Transverse colon (tissue), 4 donors: Measurements from ENCODE around the gene SIGLEC7. TPM values are rescaled to one million over a fixed set of nuclear protein-coding genes. Genes with fewer than 3 reads are reported as not detected.

ENCODE experiments used
- DNase-seq: peaks from one replicate; pipeline ENCODE4 v3.0.0-alpha.2; 2019
- H3K27ac ChIP-seq, 4 donors: fragments of 200-600 bp; sonication (generic); 2 replicates each; pipeline ENCODE4 v1.5.1; 2016 to 2018; ENCODE audit warnings: inconsistent platforms in 4 of 4
- H3K27me3 ChIP-seq: fragments of 200-600 bp; sonication (generic); 2 replicates; pipeline ENCODE4 v1.5.1; 2017; ENCODE audit warnings: inconsistent platforms
- H3K36me3 ChIP-seq, 4 donors: fragments of 200-600 bp; sonication (generic); 2 replicates each; pipeline ENCODE4 v1.5.1; 2017 to 2019; ENCODE audit warnings: inconsistent platforms in 4 of 4
- H3K4me1 ChIP-seq, 4 donors: fragments of 200-600 bp; sonication (generic); 2 replicates each; pipeline ENCODE4 v1.5.1; 2017 to 2020; ENCODE audit warnings: inconsistent platforms in 4 of 4
- H3K4me3 ChIP-seq, 4 donors: fragments of 200-600 bp; sonication (generic); 1 replicate in 1 of 4; 2 replicates in 3 of 4; pipeline versions ENCODE4 v1.5.1 to v1.6.1; 2017 to 2019; ENCODE audit warnings: inconsistent platforms in 4 of 4
- H3K9me3 ChIP-seq, 2 donors: fragments of 200-600 bp; sonication (generic); 2 replicates each; pipeline ENCODE4 v1.5.1; 2017 to 2019; ENCODE audit warnings: inconsistent platforms in 2 of 2
- EP300 ChIP-seq: sonication (generic); formaldehyde crosslinking; IDR thresholded peaks from one replicate; pipeline ENCODE4 v1.6.1; 2017; ENCODE audit warnings: antibody characterized with exemption, low read depth
- POLR2A ChIP-seq: fragments of 450-650 bp; IDR thresholded peaks from one replicate; pipeline ENCODE4 v1.6.1; 2016; ENCODE audit warnings: antibody characterized with exemption, mild to moderate bottlenecking, moderate library complexity
- POLR2AphosphoS5 ChIP-seq, 3 donors: sonication (generic); formaldehyde crosslinking; IDR thresholded peaks; one replicate each; pipeline ENCODE4 v1.6.1; 2016; ENCODE audit warnings: antibody characterized with exemption in 3 of 3
- WGBS, 2 donors: methylation state at CpG; one replicate each; pipeline ENCODE4 v1.1.5; 2018; ENCODE audit warnings: low coverage in 1 of 2; 5-methylcytosine and 5-hydroxymethylcytosine counted together
- in situ Hi-C, 4 donors: fragments of 200-750 bp; cut with MboI; loops; one replicate each; pipeline versions ENCODE4 v1.15.0 to v1.15.1; 2017; ENCODE audit warnings: low sequenced_read_pairs in 3 of 4, low pct_ligation_motif_present in 1 of 4, low pct_unique_long_range_greater_than_20kb in 1 of 4
- intact Hi-C: fragments of 100-400 bp; cut with DNase I; formaldehyde crosslinking; loops from one replicate; pipeline ENCODE4 v1.15.1; 2023; ENCODE audit warnings: low total_unique reads
- total RNA-seq, 4 donors: library from RNA; depleted of rRNA; stranded (reverse); fragments of >200 nt; gene quantifications; one replicate each; pipeline ENCODE4 v1.1.0, GENCODE V29; 2016
- TF ChIP-seq, protein P1 (sequence below), 5 experiments: fragments of 200-600 bp in 3 of 5; fragments of 450-650 bp in 2 of 5; sonication (generic) in 3 of 5; IDR thresholded peaks; 1 replicate in 2 of 5; 2 replicates in 3 of 5; pipeline ENCODE4 v1.5.1; 2016 to 2017; ENCODE audit warnings: antibody characterized with exemption in 5 of 5, inconsistent platforms in 3 of 5, mild to moderate bottlenecking in 2 of 5, moderate library complexity in 1 of 5

SIGLEC7 gene
- total RNA-seq, 4 donors from 2014 or later, result 0.82 to 2.1 TPM; not detected in 2

DNA sequence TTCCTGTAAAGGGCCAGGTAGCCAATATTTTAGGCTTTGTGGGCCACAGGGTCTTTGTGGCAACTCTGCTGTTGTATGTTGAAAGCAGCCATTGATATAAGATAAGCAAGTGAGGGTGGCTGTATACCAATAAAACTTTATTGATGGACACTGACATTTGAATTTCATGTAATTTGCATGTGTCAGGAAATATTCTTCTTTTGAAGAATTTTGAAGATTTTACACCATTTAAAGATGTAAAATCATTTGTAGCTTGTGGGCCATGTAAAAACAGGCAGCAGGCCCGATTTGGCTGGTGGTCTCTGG lies 31.5 kb upstream of the SIGLEC7 start:
- no peaks in the 10 kb centered on the region for H3K9me3 ChIP-seq
- intact Hi-C loops, result no loop called here
- peaks cover 9% of the 10 kb centered on the region for H3K27me3 ChIP-seq
- in situ Hi-C loops, result no loop called here
- TF ChIP-seq, protein P1, sequence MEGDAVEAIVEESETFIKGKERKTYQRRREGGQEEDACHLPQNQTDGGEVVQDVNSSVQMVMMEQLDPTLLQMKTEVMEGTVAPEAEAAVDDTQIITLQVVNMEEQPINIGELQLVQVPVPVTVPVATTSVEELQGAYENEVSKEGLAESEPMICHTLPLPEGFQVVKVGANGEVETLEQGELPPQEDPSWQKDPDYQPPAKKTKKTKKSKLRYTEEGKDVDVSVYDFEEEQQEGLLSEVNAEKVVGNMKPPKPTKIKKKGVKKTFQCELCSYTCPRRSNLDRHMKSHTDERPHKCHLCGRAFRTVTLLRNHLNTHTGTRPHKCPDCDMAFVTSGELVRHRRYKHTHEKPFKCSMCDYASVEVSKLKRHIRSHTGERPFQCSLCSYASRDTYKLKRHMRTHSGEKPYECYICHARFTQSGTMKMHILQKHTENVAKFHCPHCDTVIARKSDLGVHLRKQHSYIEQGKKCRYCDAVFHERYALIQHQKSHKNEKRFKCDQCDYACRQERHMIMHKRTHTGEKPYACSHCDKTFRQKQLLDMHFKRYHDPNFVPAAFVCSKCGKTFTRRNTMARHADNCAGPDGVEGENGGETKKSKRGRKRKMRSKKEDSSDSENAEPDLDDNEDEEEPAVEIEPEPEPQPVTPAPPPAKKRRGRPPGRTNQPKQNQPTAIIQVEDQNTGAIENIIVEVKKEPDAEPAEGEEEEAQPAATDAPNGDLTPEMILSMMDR (IDR thresholded peaks at IDR 0.05), result no peak
- TF ChIP-seq POLR2AphosphoS5 (IDR thresholded peaks at IDR 0.05) (no peak), POLR2A (no peak), EP300 (no peak)
- H3K36me3 ChIP-seq, result no peaks in the 10 kb centered on the region
- H3K27ac ChIP-seq, result no peak overlapping the region
- no peak for DNase-seq
- H3K4me1 ChIP-seq, result peaks cover 10 to 17% (median 16%) of the 10 kb centered on the region in 4 donors
- no peak overlapping the region for H3K4me3 ChIP-seq
- WGBS, 2 donors, result 56 to 67% methylated on average over 1 of the region's 1 CpG

DNA sequence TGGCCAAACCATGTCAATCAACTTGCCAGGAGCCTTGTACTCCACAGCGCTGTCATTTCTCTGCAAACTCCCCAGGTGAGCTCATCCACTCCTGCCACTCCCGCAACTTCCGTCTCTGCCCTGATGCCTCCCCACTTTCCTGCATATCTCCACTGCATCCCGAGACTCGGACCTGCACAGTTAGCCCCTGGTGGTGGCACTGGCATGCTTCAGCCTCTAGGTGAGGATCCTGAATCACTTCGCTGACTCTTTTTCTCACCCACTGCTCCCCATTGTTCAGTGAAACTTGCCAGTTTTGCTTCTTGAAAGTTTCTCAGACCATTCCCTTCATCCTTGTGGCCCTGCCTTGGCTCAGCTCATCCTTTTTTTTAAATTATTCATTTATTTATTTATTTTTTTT lies 30.5 kb upstream of the SIGLEC7 start:
- H3K27ac ChIP-seq, result no peak overlapping the region
- no peaks in the 10 kb centered on the region for H3K36me3 ChIP-seq
- peaks cover 10 to 17% (median 16%) of the 10 kb centered on the region in 4 donors for H3K4me1 ChIP-seq
- in situ Hi-C loops (no loop called here), intact Hi-C loops (no loop called here)
- no peak for TF ChIP-seq POLR2A
- TF ChIP-seq, protein P1 (IDR thresholded peaks at IDR 0.05), result peak in 1 of 5 experiments; percentile 3
- no peak for DNase-seq
- H3K9me3 ChIP-seq, result no peaks in the 10 kb centered on the region
- WGBS, 2 donors, result 0 to 33% methylated on average over 1 to 6 of the region's 6 CpGs
- H3K4me3 ChIP-seq, result no peak overlapping the region
- H3K27me3 ChIP-seq, result peaks cover 9% of the 10 kb centered on the region

DNA sequence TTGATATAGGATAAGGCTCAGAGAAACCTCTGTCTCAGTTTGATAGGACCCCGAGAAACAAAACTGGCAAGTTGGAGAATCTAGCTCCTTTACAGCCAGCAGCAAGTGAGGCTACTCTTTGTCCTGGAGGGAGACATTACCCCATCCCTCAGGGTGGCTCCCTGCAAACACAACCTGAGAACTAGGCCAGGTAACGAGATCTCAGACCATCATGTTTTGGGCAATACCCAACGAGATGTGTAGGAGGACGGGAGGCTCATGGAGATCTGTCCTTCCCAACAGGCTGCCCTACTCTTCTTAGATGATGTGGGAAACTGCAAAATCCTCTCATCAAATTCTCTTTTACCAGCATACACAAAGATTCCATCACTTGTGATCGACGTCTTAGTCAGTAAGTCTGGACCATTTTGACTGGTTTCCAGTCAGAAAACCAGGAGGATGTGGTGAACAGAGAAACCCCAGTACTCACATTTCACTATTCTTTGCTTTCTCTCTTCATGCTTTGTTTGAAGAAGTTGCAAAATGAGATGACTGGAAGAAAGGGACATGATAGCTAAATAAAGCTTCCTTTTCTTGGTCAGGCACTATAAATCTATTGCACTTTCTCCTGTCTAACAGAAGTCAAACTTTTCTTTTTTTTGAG lies 27.9 kb upstream of the SIGLEC7 start:
- in situ Hi-C loops, result no loop called here
- Histone ChIP-seq H3K9me3 (no peaks in the 10 kb centered on the region), H3K4me1 (no peaks in the 10 kb centered on the region), H3K27ac (no peak overlapping the region), H3K36me3 (no peaks in the 10 kb centered on the region), H3K27me3 (peaks cover 9% of the 10 kb centered on the region), H3K4me3 (no peak overlapping the region)
- no peak for DNase-seq
- TF ChIP-seq POLR2A (no peak), POLR2AphosphoS5 (IDR thresholded peaks at IDR 0.05) (no peak)
- 58 to 81% methylated on average over 2 to 6 of the region's 6 CpGs for WGBS, 2 donors
- intact Hi-C loops, result no loop called here

DNA sequence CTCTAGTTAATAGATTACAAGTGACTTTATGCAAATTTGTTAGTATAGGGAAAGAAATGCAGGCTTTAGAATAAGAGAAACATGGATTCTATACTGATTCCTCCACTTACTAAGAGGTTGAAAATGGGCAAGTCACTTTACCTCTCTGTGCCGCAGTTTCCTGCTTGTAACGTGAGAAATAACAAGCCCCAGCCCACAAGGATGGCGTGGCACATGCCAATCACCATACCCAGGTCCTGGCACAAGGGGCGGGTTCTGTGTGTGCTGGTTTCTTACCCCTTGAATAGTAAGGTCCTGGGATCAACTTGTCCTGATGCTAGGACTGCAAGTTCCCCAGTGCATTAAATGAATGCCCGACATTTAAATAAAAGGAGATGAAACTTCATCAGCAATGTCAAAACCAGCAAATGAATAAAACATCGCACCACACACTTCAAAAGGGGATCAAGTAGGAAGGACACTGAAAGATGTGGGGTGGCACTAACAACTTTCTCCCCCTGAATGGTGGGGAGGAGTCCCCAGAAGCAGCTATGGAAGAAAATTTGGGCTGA lies 25.3 kb upstream of the SIGLEC7 start:
- WGBS, 2 donors, result 71 to 100% methylated on average over 1 to 6 of the region's 6 CpGs

More for the DNA sequence above, 25.3 kb upstream of the SIGLEC7 start:
- no peaks in the 10 kb centered on the region for H3K9me3 ChIP-seq
- peaks cover 6% of the 10 kb centered on the region for H3K27me3 ChIP-seq
- intact Hi-C loops, result no loop called here
- in situ Hi-C loops, result no loop called here
- no peaks in the 10 kb centered on the region for H3K36me3 ChIP-seq
- no peak overlapping the region for H3K4me3 ChIP-seq
- no peak overlapping the region for H3K27ac ChIP-seq
- TF ChIP-seq, protein P1 (IDR thresholded peaks at IDR 0.05), result no peak
- TF ChIP-seq POLR2AphosphoS5 (IDR thresholded peaks at IDR 0.05) (no peak), EP300 (no peak), POLR2A (no peak)
- DNase-seq, result no peak
- H3K4me1 ChIP-seq, result no peaks in the 10 kb centered on the region
